Stimulated activated CD4-positive, alpha-beta T cell treated with anti-CD3 and anti-CD28 coated beads, TNF-alpha, amount 100 ng/mL, for 4 hours (primary cell): ENCODE data around the gene DENND1A.
"Not testable (repeated sequence)": the region's sequence is repeated elsewhere in the genome, so short reads cannot be mapped to it uniquely, and the experiment has no call there.

Source experiments
- DNase-seq, 3 experiments: peaks; one replicate each; pipeline ENCODE4 v3.0.0-alpha.2; 2020; ENCODE audit warnings: low read depth in 3 of 3

Gene DENND1A

GRCh38 chr9:123922431-123922830 lies 7.5 kb downstream of the DENND1A start:
- no peak for DNase-seq

GRCh38 chr9:123914517-123915196 lies 15.3 kb downstream of the DENND1A start:
- DNase-seq, result no peak

GRCh38 chr9:123912167-123912897 lies 17.6 kb downstream of the DENND1A start:
- DNase-seq, result no peak

- DNase-seq, result no peak
These were observed 18.9 kb downstream of the DENND1A start for GRCh38 chr9:123911024-123911423.

GRCh38 chr9:123909192-123909591 lies 20.7 kb downstream of the DENND1A start:
- DNase-seq, result not testable (repeated sequence)

GRCh38 chr9:123903550-123903949 lies 26.4 kb downstream of the DENND1A start:
- DNase-seq, result not testable (repeated sequence)

- DNase-seq, result no peak
These were observed 35.1 kb downstream of the DENND1A start for GRCh38 chr9:123894822-123895221.

GRCh38 chr9:123893831-123894460 lies 36.0 kb downstream of the DENND1A start:
- DNase-seq, result no peak

GRCh38 chr9:123893115-123893514 lies 36.8 kb downstream of the DENND1A start:
- DNase-seq, result no peak

- no peak for DNase-seq
These were observed 42.1 kb downstream of the DENND1A start for GRCh38 chr9:123887837-123888236.

GRCh38 chr9:123885834-123886233 lies 44.1 kb downstream of the DENND1A start:
- not testable (repeated sequence) for DNase-seq

- DNase-seq, result no peak
These were observed 46.3 kb downstream of the DENND1A start for GRCh38 chr9:123883634-123884033.

- DNase-seq, result no peak
These were observed 48.3 kb downstream of the DENND1A start for GRCh38 chr9:123881604-123882003.

GRCh38 chr9:123880420-123880819 lies 49.5 kb downstream of the DENND1A start:
- DNase-seq, result no peak

GRCh38 chr9:123876750-123877149 lies 53.2 kb downstream of the DENND1A start:
- DNase-seq, result no peak

GRCh38 chr9:123872710-123873109 lies 57.2 kb downstream of the DENND1A start:
- DNase-seq, result no peak

GRCh38 chr9:123871781-123872180 lies 58.1 kb downstream of the DENND1A start:
- no peak for DNase-seq

GRCh38 chr9:123868002-123868401 lies 61.9 kb downstream of the DENND1A start:
- no peak for DNase-seq

GRCh38 chr9:123867034-123867433 lies 62.9 kb downstream of the DENND1A start:
- no peak for DNase-seq

- no peak for DNase-seq
These were observed 63.4 kb downstream of the DENND1A start for GRCh38 chr9:123866497-123866896.

GRCh38 chr9:123865226-123866000 lies 64.5 kb downstream of the DENND1A start:
- DNase-seq, result no peak

GRCh38 chr9:123864251-123864650 lies 65.7 kb downstream of the DENND1A start:
- no peak for DNase-seq
